22Rv1 (cell line): ENCODE measurements around the gene LGALS14.

Experiments used
- ZFX ChIP-seq: fragments of 450-650 bp; IDR thresholded peaks from 2 replicates; pipeline ENCODE4 v1.6.1; 2017; ENCODE audit warnings: antibody characterized with exemption, borderline replicate concordance
- TF ChIP-seq, protein P1 (sequence below): fragments of 450-650 bp; IDR thresholded peaks from 2 replicates; pipeline ENCODE4 v1.5.1; 2017; ENCODE audit warnings: mild to moderate bottlenecking

DNA sequence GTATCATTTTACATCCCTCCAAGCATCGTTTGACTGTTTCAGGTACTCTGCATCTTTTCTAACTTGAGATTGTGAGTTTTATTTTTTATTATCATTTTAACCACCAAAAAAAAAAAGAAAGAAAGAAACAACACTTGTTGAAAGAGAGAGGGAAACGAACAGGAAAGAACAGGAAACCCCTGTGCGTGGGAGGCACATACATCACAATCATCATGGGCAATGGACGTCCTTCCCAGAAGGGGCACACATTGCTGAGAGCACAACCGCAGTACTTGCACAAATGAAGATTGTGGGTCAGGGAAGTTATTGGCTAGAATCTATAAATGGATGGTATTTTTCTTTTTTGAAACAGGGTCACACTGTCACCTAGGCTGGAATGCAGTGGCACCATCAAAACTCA lies 31.8 kb downstream of the LGALS14 start:
- TF ChIP-seq, protein P1, sequence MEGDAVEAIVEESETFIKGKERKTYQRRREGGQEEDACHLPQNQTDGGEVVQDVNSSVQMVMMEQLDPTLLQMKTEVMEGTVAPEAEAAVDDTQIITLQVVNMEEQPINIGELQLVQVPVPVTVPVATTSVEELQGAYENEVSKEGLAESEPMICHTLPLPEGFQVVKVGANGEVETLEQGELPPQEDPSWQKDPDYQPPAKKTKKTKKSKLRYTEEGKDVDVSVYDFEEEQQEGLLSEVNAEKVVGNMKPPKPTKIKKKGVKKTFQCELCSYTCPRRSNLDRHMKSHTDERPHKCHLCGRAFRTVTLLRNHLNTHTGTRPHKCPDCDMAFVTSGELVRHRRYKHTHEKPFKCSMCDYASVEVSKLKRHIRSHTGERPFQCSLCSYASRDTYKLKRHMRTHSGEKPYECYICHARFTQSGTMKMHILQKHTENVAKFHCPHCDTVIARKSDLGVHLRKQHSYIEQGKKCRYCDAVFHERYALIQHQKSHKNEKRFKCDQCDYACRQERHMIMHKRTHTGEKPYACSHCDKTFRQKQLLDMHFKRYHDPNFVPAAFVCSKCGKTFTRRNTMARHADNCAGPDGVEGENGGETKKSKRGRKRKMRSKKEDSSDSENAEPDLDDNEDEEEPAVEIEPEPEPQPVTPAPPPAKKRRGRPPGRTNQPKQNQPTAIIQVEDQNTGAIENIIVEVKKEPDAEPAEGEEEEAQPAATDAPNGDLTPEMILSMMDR: no peak
- TF ChIP-seq ZFX: no peak
